Endothelial cell of umbilical vein (primary cell): ENCODE measurements around the gene MYL5.

ENCODE experiments used
- CTCF ChIP-seq, 2 donors: IDR thresholded peaks; 1 replicate in 1 of 2; 2 replicates in 1 of 2; pipeline ENCODE4 v1.5.1; 2011; ENCODE audit warnings: low read length in 2 of 2, mild to moderate bottlenecking in 2 of 2, moderate library complexity in 2 of 2, control low read depth in 1 of 2, inconsistent platforms in 1 of 2, low read depth in 1 of 2; ENCODE audit not compliant: insufficient read depth in 1 of 2; ENCODE audit errors: extremely low read depth in 1 of 2
- EZH2 ChIP-seq: IDR thresholded peaks from 2 replicates; pipeline ENCODE4 v1.6.1; 2012; ENCODE audit warnings: borderline replicate concordance, low read depth, mild to moderate bottlenecking, moderate library complexity, low read length, inconsistent platforms; ENCODE audit not compliant: severe bottlenecking
- MAX ChIP-seq: IDR thresholded peaks from 2 replicates; pipeline ENCODE4 v1.6.1; 2011; ENCODE audit not compliant: insufficient read depth, insufficient read length
- MYC ChIP-seq: IDR thresholded peaks from one replicate; pipeline ENCODE4 v1.6.1; 2011; ENCODE audit warnings: mild to moderate bottlenecking, low read depth, low read length
- POLR2A ChIP-seq: IDR thresholded peaks from 2 replicates; pipeline ENCODE4 v1.6.1; 2012; ENCODE audit warnings: low read depth, mild to moderate bottlenecking, control low read depth, low read length

DNA sequence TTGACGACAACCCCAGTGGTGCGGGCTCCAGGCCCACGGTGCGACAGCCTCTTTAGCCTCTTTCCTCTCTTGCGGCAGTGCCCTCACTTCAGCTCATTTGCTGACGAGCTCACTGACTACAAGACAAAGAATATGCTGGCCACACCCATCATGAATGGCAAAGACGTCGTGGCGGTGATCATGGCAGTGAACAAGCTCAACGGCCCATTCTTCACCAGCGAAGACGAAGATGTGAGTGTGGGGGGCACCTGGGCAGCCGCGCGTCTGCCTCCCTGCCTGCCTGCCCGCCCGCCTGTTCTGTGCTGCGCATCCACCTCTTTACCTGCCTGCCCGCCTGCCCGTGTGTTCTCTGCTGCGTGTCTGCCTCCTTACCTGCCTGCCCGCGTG lies 39.8 kb upstream of the MYL5 start:
- TF ChIP-seq MYC (no peak), CTCF (IDR thresholded peaks at IDR 0.05; ENCODE audit: extremely low read depth in 1 of 2, insufficient read depth in 1 of 2, low read depth in 1 of 2, low read length in 2 of 2) (no peak), MAX (no peak), POLR2A (no peak), EZH2 (no peak)
